A549 (cell line): ENCODE measurements around the gene SEMA5A.

ENCODE experiments used
- GATA3 ChIP-seq: IDR thresholded peaks from 2 replicates; pipeline ENCODE4 v1.6.1; 2012; ENCODE audit warnings: borderline replicate concordance
- JUNB ChIP-seq: fragments of >200 bp; sonication (Bioruptor Twin); formaldehyde crosslinking; IDR thresholded peaks from 2 replicates; pipeline ENCODE4 v1.6.1; 2016
- TF ChIP-seq, protein P1 (sequence below): fragments of >200 bp; sonication (Bioruptor Twin); formaldehyde crosslinking; IDR thresholded peaks from 3 replicates; pipeline ENCODE4 v1.5.1; 2016
- TF ChIP-seq, protein P2 (sequence below): IDR thresholded peaks from 2 replicates; pipeline ENCODE4 v1.6.1; 2012

DNA sequence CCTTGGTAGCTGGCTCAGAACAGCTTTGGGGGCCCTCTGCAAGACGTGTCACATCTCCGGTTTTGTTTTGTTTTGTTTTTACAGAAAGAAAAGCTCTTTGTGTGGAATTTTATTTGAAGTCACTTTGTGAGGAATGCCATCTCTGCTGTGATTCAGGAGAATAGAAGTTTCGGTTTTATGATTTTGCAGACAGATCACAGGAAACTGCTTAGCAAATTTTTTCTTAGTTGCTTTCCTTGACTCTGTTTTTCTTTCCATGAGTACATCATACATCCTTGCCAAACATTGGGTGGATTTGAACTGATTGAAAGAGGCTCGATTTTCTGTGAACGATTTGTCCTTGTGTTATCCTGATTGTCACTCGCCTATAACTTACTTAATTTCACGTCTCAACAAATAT lies 5.1 kb downstream of the SEMA5A start:
- TF ChIP-seq JUNB (no peak), GATA3 (no peak)
- TF ChIP-seq, protein P1, sequence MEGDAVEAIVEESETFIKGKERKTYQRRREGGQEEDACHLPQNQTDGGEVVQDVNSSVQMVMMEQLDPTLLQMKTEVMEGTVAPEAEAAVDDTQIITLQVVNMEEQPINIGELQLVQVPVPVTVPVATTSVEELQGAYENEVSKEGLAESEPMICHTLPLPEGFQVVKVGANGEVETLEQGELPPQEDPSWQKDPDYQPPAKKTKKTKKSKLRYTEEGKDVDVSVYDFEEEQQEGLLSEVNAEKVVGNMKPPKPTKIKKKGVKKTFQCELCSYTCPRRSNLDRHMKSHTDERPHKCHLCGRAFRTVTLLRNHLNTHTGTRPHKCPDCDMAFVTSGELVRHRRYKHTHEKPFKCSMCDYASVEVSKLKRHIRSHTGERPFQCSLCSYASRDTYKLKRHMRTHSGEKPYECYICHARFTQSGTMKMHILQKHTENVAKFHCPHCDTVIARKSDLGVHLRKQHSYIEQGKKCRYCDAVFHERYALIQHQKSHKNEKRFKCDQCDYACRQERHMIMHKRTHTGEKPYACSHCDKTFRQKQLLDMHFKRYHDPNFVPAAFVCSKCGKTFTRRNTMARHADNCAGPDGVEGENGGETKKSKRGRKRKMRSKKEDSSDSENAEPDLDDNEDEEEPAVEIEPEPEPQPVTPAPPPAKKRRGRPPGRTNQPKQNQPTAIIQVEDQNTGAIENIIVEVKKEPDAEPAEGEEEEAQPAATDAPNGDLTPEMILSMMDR: no peak
- TF ChIP-seq, protein P2, sequence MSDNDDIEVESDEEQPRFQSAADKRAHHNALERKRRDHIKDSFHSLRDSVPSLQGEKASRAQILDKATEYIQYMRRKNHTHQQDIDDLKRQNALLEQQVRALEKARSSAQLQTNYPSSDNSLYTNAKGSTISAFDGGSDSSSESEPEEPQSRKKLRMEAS: no peak
